ENCODE results near the gene TMCO4. TPM values are rescaled to one million over a fixed set of nuclear protein-coding genes. Genes with fewer than 3 reads are reported as not detected.

Gene TMCO4
- total RNA-seq, 6 experiments from 2014 or later = 6.4 to 13.5 (median 9.8) TPM

DNA sequence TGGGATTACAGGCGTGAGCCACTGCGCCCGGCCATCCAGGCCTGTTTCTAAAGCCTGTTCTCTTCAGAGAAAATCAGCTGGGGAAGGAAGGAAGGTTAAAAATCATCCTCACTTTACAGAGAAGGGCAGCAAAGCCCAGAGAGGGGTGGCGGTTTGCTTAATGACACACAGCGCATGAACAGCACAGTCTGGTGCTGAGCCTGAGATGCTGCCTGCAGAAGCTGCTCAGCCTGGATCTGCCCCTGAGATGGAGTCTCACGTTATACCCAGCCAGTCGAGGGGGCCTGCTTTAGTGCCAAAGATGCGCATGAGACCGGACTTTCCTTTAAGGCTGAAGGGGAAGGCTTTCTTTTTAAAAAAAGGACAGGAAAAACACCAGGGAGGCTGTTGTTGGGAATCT is 113.7 kb downstream of the TMCO4 start:
- no peaks in the 10 kb centered on the region for H3K36me3 ChIP-seq
- DNase-seq = no peak
- no peak overlapping the region for H3K27ac ChIP-seq
- no peak overlapping the region for H3K4me3 ChIP-seq
- WGBS (ENCODE audit: insufficient coverage, low coverage, low lambda C conversion rate, missing lambda C conversion rate) = 96% methylated on average over 4 of the region's 9 CpGs
- no peak for ATAC-seq
- intact Hi-C loops (cut with DNase I) = no loop called here
- no peaks in the 10 kb centered on the region for H3K4me1 ChIP-seq
- TF ChIP-seq POLR2A (IDR thresholded peaks at IDR 0.05) = no peak
- TF ChIP-seq, protein P1, sequence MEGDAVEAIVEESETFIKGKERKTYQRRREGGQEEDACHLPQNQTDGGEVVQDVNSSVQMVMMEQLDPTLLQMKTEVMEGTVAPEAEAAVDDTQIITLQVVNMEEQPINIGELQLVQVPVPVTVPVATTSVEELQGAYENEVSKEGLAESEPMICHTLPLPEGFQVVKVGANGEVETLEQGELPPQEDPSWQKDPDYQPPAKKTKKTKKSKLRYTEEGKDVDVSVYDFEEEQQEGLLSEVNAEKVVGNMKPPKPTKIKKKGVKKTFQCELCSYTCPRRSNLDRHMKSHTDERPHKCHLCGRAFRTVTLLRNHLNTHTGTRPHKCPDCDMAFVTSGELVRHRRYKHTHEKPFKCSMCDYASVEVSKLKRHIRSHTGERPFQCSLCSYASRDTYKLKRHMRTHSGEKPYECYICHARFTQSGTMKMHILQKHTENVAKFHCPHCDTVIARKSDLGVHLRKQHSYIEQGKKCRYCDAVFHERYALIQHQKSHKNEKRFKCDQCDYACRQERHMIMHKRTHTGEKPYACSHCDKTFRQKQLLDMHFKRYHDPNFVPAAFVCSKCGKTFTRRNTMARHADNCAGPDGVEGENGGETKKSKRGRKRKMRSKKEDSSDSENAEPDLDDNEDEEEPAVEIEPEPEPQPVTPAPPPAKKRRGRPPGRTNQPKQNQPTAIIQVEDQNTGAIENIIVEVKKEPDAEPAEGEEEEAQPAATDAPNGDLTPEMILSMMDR (IDR thresholded peaks at IDR 0.05) = no peak
- H3K27me3 ChIP-seq = no peaks in the 10 kb centered on the region
- no peaks in the 10 kb centered on the region for H3K9me3 ChIP-seq

- WGBS (ENCODE audit: insufficient coverage, low coverage, low lambda C conversion rate, missing lambda C conversion rate) = 78% methylated on average over 2 of the region's 2 CpGs
- H3K36me3 ChIP-seq = no peaks in the 10 kb centered on the region
- DNase-seq = no peak
- ATAC-seq = no peak
- no peak for TF ChIP-seq POLR2A (IDR thresholded peaks at IDR 0.05)
- TF ChIP-seq, protein P1 (IDR thresholded peaks at IDR 0.05) = no peak
- H3K4me1 ChIP-seq = no peaks in the 10 kb centered on the region
- intact Hi-C loops (cut with DNase I) = no loop called here
- H3K27ac ChIP-seq = no peak overlapping the region
- H3K27me3 ChIP-seq = no peaks in the 10 kb centered on the region
- H3K4me3 ChIP-seq = no peak overlapping the region
- no peaks in the 10 kb centered on the region for H3K9me3 ChIP-seq
These were observed 115.0 kb downstream of the TMCO4 start for GRCh38 chr1:19684677-19685076.

DNA sequence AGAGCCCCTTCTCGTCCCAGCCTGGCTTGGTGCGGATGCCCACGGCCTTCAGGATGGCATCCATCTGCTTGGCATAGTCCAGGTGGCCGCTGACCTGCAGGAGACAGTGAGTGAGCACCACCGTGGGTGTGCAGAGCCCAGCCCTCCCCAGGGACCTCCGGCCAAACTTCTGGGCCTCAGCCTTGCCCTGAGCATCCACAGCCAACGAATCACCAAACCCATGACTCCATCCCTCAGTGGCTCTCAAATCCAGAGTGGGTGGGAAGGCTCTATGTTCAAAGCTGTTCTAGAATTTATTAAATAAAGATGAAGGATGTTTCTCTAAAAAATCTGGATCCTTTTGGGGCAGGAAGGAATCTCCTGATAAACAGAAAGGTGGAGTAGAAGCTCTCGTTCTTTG is 116.4 kb downstream of the TMCO4 start:
- DNase-seq = no peak
- no peaks in the 10 kb centered on the region for H3K27me3 ChIP-seq
- H3K4me1 ChIP-seq = no peaks in the 10 kb centered on the region
- H3K36me3 ChIP-seq = no peaks in the 10 kb centered on the region
- intact Hi-C loops (cut with DNase I) = no loop called here
- TF ChIP-seq, protein P1 (IDR thresholded peaks at IDR 0.05) = no peak
- no peak for TF ChIP-seq POLR2A (IDR thresholded peaks at IDR 0.05)
- 70% methylated on average over 1 of the region's 8 CpGs for WGBS (ENCODE audit: insufficient coverage, low coverage, low lambda C conversion rate, missing lambda C conversion rate)
- ATAC-seq = no peak
- no peak overlapping the region for H3K27ac ChIP-seq
- H3K9me3 ChIP-seq = no peaks in the 10 kb centered on the region
- H3K4me3 ChIP-seq = no peak overlapping the region

DNA sequence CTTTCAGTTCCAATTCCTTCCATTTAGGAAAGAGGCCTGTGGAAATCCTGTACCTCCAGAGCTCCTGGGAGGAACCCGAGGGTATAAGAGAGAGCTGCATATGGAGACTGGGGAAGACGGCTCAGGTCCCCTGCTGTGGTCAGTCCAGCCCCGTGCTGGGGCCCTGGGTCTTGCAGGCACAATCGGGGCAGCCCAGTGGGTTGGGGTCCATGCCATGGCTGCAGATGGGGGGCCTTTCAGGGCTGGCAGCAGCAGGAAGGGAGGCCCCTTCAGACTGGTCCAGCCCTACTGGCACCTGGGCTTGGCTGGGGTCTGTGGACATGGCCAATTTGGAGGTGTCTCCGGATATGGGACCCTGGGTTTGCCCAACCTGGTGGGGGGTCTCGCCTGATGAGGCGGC is 116.8 kb downstream of the TMCO4 start:
- intact Hi-C loops (cut with DNase I) = no loop called here
- no peaks in the 10 kb centered on the region for H3K4me1 ChIP-seq
- no peaks in the 10 kb centered on the region for H3K36me3 ChIP-seq
- WGBS (ENCODE audit: insufficient coverage, low coverage, low lambda C conversion rate, missing lambda C conversion rate) = 82% methylated on average over 3 of the region's 7 CpGs
- no peaks in the 10 kb centered on the region for H3K9me3 ChIP-seq
- H3K27ac ChIP-seq = no peak overlapping the region
- H3K27me3 ChIP-seq = no peaks in the 10 kb centered on the region
- no peak for ATAC-seq
- no peak overlapping the region for H3K4me3 ChIP-seq
- DNase-seq = no peak
- TF ChIP-seq, protein P1 (IDR thresholded peaks at IDR 0.05) = no peak
- no peak for TF ChIP-seq POLR2A (IDR thresholded peaks at IDR 0.05)

DNA sequence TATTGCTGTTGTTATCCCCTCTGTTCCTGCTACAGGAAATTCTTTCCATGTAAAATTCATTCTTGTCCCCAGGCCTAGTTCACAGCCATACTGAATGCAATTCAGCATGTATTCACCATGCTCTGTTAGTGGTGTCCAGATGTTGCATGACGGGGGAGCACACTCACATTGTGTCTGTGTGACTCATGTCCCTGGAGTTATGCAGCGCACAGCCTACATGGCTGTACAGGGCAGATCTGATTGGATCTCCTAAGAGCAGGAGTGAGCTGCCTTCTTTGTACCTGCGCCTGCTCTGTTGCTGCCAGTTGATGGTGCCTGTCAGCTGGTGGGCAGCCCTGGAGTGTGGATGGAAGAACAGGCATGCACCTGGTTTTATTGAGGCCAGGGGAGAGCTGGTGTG is 117.5 kb downstream of the TMCO4 start:
- Histone ChIP-seq H3K4me3 (no peak overlapping the region), H3K4me1 (no peaks in the 10 kb centered on the region), H3K36me3 (no peaks in the 10 kb centered on the region), H3K27ac (no peak overlapping the region), H3K9me3 (no peaks in the 10 kb centered on the region), H3K27me3 (no peaks in the 10 kb centered on the region)
- intact Hi-C loops (cut with DNase I) = no loop called here
- DNase-seq = no peak
- WGBS (ENCODE audit: insufficient coverage, low coverage, low lambda C conversion rate, missing lambda C conversion rate) = 90% methylated on average over 2 of the region's 3 CpGs
- no peak for ATAC-seq
- TF ChIP-seq, protein P1 (IDR thresholded peaks at IDR 0.05) = no peak
- TF ChIP-seq POLR2A (IDR thresholded peaks at IDR 0.05) = no peak

Measured in right lobe of liver (tissue), 6 donors.